Stimulated activated CD8-positive, alpha-beta memory T cell treated with anti-CD3 and anti-CD28 coated beads, Interleukin-15, amount 100 ng/mL, for 4 hours (primary cell): ENCODE results near the gene BCAR3.
"Not testable (repeated sequence)": the region's sequence is repeated elsewhere in the genome, so short reads cannot be mapped to it uniquely, and the experiment has no call there.

Source experiments
- DNase-seq, 2 donors: peaks; one replicate each; pipeline ENCODE4 v3.0.0-alpha.2; 2020; ENCODE audit warnings: low read depth in 2 of 2

Gene BCAR3

GRCh38 chr1:93669369-93669768 lies 12.3 kb downstream of the BCAR3 start:
- DNase-seq = no peak

GRCh38 chr1:93668951-93669350 lies 12.7 kb downstream of the BCAR3 start:
- no peak for DNase-seq

GRCh38 chr1:93668121-93668520 lies 13.5 kb downstream of the BCAR3 start:
- DNase-seq = no peak

GRCh38 chr1:93667642-93668041 lies 14.0 kb downstream of the BCAR3 start:
- DNase-seq = no peak

GRCh38 chr1:93666613-93667384 lies 14.8 kb downstream of the BCAR3 start:
- no peak for DNase-seq

- no peak for DNase-seq
Observed at GRCh38 chr1:93665015-93665414, 16.6 kb downstream of the BCAR3 start.

GRCh38 chr1:93663208-93663614 lies 18.4 kb downstream of the BCAR3 start:
- no peak for DNase-seq

GRCh38 chr1:93662481-93663207 lies 19.0 kb downstream of the BCAR3 start:
- DNase-seq = no peak

- DNase-seq = no peak
Observed at GRCh38 chr1:93661829-93662474, 19.7 kb downstream of the BCAR3 start.

GRCh38 chr1:93661341-93661740 lies 20.3 kb downstream of the BCAR3 start:
- not testable (repeated sequence) for DNase-seq

- DNase-seq = no peak
Observed at GRCh38 chr1:93659822-93660503, 21.7 kb downstream of the BCAR3 start.

GRCh38 chr1:93658188-93658587 lies 23.4 kb downstream of the BCAR3 start:
- no peak for DNase-seq

- no peak for DNase-seq
Observed at GRCh38 chr1:93656491-93656890, 25.1 kb downstream of the BCAR3 start.

GRCh38 chr1:93653656-93654055 lies 28.0 kb downstream of the BCAR3 start:
- DNase-seq = no peak

GRCh38 chr1:93652323-93652949 lies 29.2 kb downstream of the BCAR3 start:
- no peak for DNase-seq

GRCh38 chr1:93651695-93652094 lies 29.9 kb downstream of the BCAR3 start:
- no peak for DNase-seq

- not testable (repeated sequence) for DNase-seq
Observed at GRCh38 chr1:93650159-93650558, 31.5 kb downstream of the BCAR3 start.

GRCh38 chr1:93649231-93649630 lies 32.4 kb downstream of the BCAR3 start:
- DNase-seq = no peak

GRCh38 chr1:93648656-93649055 lies 33.0 kb downstream of the BCAR3 start:
- no peak for DNase-seq

- DNase-seq = no peak
Observed at GRCh38 chr1:93641527-93641926, 40.1 kb downstream of the BCAR3 start.

GRCh38 chr1:93640656-93641440 lies 40.8 kb downstream of the BCAR3 start:
- DNase-seq = no peak
